SK-N-MC (cell line): ENCODE data around the gene ASIC1.

ENCODE experiments used
- EZH2 ChIP-seq: fragments of 200-600 bp; sonication (generic); IDR thresholded peaks from one replicate; pipeline ENCODE4 v1.6.1; 2017; ENCODE audit warnings: antibody characterized with exemption
- POLR2AphosphoS5 ChIP-seq: IDR thresholded peaks from 2 replicates; pipeline ENCODE4 v1.6.1; 2012; ENCODE audit warnings: mild to moderate bottlenecking, low read depth, low read length, borderline replicate concordance

- no peak for TF ChIP-seq EZH2
- TF ChIP-seq POLR2AphosphoS5: no peak
Measured at GRCh38 chr12:50120953-50121352, 63.6 kb downstream of the ASIC1 start.
